Measurements from ENCODE around the gene ZYG11A.

Gene ZYG11A

DNA sequence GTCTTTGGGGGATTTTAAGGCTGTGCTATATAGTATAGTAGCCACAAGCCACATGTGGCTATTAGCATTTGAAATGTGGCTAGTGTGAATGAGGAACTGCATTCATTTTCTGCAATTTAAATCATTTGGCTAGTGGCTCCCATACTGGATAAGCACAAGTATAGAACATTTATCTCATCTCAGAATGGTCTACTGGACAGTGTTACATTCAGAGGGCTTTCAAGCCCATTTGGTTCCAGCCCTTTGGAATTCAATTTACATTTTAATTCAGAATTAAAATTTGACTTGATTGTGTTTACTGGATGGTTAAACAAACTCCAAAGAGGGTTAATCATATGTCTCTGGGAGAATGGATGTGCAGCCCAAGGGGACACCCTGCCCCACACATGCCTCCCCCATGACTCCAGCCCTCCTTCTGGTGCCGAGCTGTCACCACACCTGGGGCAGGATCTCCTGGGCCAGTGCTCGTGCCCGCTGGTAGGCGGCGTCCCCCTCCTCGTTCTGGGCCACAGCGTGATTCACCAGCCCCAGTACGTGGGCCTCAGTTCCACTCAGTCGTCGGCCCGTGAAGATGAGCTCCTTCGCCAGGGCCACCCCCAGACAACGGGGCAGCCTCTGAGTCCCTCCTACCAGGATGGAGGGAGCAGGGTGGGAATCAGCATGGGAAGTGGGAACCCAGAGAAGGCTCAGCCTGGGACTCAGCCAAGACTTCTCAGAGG, 61.8 kb downstream of the ZYG11A start:
- TF ChIP-seq NFIC (IDR thresholded peaks at IDR 0.05) (no peak), CEBPB (IDR thresholded peaks at IDR 0.05) (no peak)
- TF ChIP-seq, protein P1, sequence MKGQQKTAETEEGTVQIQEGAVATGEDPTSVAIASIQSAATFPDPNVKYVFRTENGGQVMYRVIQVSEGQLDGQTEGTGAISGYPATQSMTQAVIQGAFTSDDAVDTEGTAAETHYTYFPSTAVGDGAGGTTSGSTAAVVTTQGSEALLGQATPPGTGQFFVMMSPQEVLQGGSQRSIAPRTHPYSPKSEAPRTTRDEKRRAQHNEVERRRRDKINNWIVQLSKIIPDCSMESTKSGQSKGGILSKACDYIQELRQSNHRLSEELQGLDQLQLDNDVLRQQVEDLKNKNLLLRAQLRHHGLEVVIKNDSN (IDR thresholded peaks at IDR 0.05): no peak

DNA sequence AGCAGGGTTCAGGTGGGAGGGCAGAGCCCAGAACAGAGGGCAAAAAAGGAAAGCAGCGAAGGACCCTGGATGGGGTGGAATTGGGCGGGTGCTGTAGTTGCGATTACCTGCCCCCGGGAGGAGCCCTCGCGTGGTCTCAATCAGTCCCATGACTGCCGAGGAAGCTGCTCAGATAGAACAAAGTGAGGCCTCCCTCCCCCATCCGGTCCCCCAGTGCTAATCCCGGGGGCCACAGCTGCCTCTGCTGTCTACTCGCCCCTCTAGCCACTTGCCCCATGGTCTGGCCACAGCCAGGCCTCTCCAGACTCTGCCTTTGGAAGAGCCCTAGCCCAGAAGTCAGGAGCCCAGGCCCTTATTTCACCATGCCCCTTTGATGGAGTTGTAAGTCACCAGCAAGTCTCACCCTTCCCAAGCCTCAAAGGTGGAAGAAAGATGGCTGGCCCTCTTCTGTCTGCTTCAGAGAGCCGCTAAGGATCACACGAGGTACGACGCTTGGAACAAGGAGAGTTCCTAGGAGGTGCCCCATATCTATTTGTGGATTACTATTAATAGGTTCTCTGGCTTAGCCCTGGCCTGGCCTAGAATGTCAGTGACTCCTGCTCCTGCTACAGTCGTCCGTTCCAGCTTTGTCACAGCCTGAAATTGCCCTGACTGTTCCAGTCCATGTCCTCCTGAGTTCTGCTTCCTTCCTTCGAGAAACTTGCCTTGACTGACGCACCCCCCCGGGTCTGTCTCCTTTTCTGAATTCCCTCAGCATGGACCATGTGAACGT, 62.6 kb downstream of the ZYG11A start:
- TF ChIP-seq TEAD4 (IDR thresholded peaks at IDR 0.05) (no peak), RAD21 (IDR thresholded peaks at IDR 0.05; ENCODE audit: low read depth) (peak; percentile 66)

DNA sequence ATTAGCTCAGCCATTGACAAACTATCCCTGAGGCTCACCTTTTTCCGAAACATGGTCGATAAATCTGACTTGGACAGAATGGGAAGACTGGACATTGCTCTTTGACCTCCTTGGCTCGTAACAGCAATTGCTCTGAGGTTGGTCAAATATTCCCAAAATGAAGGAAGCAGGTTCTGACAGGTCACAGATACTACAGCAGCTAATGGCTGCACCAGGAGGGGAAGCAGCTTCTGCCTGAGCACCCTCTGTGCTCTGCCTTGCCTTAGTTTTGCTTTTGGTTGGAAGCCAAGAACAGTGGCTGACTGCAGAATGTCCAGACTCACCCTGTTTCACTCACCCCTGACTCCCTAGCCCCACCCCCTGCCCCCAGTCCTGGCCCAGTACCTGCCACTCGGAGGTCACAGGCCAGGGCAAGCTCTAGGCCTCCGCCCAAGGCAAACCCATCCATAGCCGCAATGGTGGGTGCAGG, 63.6 kb downstream of the ZYG11A start:
- TF ChIP-seq YY1 (IDR thresholded peaks at IDR 0.05; ENCODE audit: low read depth) (no peak), CEBPB (IDR thresholded peaks at IDR 0.05) (no peak), FOXM1 (IDR thresholded peaks at IDR 0.05; ENCODE audit: borderline replicate concordance, low read depth) (no peak), EGR1 (IDR thresholded peaks at IDR 0.05) (no peak)

DNA sequence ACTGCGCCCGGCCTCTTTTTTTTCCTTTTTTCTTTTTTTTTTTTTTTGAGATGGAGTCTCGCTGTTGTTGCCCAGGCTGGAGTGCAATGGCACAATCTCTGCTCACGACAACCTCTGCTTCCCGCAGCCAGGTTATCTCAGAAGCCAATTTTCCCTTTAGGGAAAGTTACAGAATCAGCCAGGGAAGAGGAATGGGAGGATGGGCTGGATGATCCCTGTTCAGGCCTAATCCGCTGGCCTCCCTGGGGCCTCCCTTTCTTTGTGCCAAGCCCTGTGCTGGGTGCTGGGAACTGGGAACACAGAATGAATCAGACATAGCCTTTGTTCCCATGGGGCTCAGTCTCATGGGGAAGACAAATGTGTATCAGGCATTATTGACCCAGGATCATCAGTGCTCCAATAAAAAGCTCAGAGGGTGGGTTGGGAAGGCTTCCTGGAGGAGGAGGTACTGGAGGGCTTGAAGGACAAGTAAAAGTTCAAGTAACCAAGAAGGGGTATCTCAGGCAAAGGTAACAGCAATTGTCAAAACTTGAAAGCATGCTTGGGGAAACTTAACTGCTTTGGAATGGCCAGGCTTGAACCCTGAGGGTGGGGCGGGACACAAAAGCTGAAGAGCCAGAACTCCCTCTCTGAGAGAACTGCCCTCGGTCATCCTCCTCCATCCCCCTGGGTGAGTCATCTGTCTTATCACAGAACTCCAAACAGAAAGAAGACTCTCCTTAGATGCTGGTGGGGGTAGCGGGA, 64.7 kb downstream of the ZYG11A start:
- TF ChIP-seq, protein P1 (IDR thresholded peaks at IDR 0.05): no peak
- TF ChIP-seq CEBPB (IDR thresholded peaks at IDR 0.05) (no peak), EGR1 (IDR thresholded peaks at IDR 0.05) (no peak), TCF12 (IDR thresholded peaks at IDR 0.05; ENCODE audit: low read depth) (no peak), TEAD4 (IDR thresholded peaks at IDR 0.05) (no peak), CREB1 (IDR thresholded peaks at IDR 0.05; ENCODE audit: low read depth) (no peak), ZBTB7A (IDR thresholded peaks at IDR 0.05; ENCODE audit: low read depth) (no peak), TAF1 (IDR thresholded peaks at IDR 0.05; ENCODE audit: low read depth) (no peak)
- TF ChIP-seq, protein P2, sequence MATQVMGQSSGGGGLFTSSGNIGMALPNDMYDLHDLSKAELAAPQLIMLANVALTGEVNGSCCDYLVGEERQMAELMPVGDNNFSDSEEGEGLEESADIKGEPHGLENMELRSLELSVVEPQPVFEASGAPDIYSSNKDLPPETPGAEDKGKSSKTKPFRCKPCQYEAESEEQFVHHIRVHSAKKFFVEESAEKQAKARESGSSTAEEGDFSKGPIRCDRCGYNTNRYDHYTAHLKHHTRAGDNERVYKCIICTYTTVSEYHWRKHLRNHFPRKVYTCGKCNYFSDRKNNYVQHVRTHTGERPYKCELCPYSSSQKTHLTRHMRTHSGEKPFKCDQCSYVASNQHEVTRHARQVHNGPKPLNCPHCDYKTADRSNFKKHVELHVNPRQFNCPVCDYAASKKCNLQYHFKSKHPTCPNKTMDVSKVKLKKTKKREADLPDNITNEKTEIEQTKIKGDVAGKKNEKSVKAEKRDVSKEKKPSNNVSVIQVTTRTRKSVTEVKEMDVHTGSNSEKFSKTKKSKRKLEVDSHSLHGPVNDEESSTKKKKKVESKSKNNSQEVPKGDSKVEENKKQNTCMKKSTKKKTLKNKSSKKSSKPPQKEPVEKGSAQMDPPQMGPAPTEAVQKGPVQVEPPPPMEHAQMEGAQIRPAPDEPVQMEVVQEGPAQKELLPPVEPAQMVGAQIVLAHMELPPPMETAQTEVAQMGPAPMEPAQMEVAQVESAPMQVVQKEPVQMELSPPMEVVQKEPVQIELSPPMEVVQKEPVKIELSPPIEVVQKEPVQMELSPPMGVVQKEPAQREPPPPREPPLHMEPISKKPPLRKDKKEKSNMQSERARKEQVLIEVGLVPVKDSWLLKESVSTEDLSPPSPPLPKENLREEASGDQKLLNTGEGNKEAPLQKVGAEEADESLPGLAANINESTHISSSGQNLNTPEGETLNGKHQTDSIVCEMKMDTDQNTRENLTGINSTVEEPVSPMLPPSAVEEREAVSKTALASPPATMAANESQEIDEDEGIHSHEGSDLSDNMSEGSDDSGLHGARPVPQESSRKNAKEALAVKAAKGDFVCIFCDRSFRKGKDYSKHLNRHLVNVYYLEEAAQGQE (IDR thresholded peaks at IDR 0.05; ENCODE audit: low read depth): no peak

DNA sequence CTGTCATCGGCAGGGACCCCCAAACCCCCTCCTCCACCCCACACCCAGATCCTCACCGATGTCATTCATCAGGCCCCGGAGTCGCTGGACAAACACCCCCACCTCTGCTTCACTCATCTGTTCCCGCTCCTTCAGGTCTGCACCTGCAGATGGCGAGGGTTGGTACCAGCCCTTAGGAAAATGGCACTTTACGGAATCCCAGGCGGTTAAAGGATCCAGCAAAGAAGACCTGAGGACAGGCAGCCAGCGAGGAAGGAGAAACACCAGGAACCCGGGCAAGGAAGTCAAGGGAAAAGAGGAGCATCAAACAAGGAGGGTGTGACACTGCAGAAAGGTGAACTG, 65.2 kb downstream of the ZYG11A start:
- TF ChIP-seq TCF12 (IDR thresholded peaks at IDR 0.05; ENCODE audit: low read depth): no peak
- TF ChIP-seq, protein P3, sequence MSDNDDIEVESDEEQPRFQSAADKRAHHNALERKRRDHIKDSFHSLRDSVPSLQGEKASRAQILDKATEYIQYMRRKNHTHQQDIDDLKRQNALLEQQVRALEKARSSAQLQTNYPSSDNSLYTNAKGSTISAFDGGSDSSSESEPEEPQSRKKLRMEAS (IDR thresholded peaks at IDR 0.05): no peak

DNA sequence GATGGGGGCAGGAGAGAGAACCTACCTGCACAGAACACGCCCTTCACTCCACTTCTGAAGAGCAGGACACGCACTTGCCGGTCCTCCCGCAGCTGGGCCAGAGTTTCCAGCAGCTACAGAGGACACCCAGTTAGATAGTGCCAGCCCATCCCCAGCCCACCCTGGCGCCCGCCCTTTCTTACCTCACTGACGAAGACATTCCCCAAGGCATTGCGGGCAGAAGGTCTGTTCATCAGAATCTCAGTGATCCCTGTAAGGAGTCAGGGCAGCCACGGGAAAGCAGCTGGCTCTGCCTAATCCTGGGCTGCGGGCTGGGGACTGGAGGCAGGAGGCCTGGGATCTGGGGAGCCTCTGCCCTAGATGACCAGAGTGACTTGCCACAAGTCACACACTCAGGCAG, 69.0 kb downstream of the ZYG11A start:
- no peak for TF ChIP-seq NFIC (IDR thresholded peaks at IDR 0.05)
- TF ChIP-seq, protein P1 (IDR thresholded peaks at IDR 0.05): no peak
- no peak for TF ChIP-seq CEBPB (IDR thresholded peaks at IDR 0.05)
- TF ChIP-seq TEAD4 (IDR thresholded peaks at IDR 0.05): no peak
- no peak for TF ChIP-seq EGR1 (IDR thresholded peaks at IDR 0.05)
- no peak for TF ChIP-seq TAF1 (IDR thresholded peaks at IDR 0.05; ENCODE audit: low read depth)
- TF ChIP-seq EP300 (IDR thresholded peaks at IDR 0.05; ENCODE audit: borderline replicate concordance): no peak
- no peak for TF ChIP-seq FOXM1 (IDR thresholded peaks at IDR 0.05; ENCODE audit: borderline replicate concordance, low read depth)
- TF ChIP-seq YY1 (IDR thresholded peaks at IDR 0.05; ENCODE audit: low read depth): no peak
- TF ChIP-seq, protein P2 (IDR thresholded peaks at IDR 0.05; ENCODE audit: low read depth): no peak
- TF ChIP-seq ZBTB7A (IDR thresholded peaks at IDR 0.05; ENCODE audit: low read depth): no peak
